ENCODE results near the gene LMBR1.
A peak's percentile ranks its signal among the peaks of the same experiment; 100 is the strongest.

Gene LMBR1

DNA sequence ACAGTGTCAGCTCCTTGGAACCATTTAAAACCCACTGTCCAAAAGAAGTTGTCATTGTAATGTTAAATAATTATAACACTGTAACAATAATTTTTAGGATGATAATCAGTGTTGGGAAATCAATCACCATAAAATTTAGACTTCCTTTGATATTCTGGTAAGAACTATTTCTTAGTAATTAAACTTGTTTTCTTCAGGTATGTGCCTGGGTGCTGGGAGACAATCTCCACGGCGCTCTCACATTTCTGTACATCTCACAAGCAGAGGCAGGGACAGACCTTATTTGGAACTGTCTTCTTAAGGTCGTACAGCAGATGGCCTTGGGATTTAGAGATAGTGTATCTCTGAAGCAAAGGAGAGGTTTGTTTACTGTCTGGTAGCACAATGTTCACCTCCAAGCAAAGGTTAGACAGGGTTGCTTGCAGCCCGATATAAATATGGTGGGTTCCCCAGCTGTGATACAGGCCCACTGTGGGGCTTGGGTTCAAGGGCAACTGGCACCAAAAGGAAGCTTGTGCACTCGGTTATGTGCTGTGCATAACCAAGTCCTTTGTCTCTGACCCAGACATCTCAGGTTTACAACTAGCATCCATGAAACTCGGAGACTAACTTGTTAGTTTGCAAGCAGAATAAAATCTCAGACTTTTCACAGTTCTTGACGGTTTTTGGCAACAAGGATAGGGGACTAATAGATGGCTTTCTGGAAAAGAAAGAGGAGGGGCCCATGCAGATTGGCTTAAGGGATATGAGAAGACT lies 126.9 kb downstream of the LMBR1 start:
- Histone ChIP-seq H3K4me3 (ENCODE audit: low read depth, low read length) (no peak overlapping the region), H3K36me3 (peaks cover 3% of the 10 kb centered on the region; the same call in 1 of the 2 replicates), H3K9me3 (no peaks in the 10 kb centered on the region), H3K4me1 (no peaks in the 10 kb centered on the region), H3K27me3 (no peaks in the 10 kb centered on the region)
- TF ChIP-seq, protein P1, sequence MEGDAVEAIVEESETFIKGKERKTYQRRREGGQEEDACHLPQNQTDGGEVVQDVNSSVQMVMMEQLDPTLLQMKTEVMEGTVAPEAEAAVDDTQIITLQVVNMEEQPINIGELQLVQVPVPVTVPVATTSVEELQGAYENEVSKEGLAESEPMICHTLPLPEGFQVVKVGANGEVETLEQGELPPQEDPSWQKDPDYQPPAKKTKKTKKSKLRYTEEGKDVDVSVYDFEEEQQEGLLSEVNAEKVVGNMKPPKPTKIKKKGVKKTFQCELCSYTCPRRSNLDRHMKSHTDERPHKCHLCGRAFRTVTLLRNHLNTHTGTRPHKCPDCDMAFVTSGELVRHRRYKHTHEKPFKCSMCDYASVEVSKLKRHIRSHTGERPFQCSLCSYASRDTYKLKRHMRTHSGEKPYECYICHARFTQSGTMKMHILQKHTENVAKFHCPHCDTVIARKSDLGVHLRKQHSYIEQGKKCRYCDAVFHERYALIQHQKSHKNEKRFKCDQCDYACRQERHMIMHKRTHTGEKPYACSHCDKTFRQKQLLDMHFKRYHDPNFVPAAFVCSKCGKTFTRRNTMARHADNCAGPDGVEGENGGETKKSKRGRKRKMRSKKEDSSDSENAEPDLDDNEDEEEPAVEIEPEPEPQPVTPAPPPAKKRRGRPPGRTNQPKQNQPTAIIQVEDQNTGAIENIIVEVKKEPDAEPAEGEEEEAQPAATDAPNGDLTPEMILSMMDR (IDR thresholded peaks at IDR 0.05; ENCODE audit: low read depth, low read length), result no peak
- no peak for DNase-seq

DNA sequence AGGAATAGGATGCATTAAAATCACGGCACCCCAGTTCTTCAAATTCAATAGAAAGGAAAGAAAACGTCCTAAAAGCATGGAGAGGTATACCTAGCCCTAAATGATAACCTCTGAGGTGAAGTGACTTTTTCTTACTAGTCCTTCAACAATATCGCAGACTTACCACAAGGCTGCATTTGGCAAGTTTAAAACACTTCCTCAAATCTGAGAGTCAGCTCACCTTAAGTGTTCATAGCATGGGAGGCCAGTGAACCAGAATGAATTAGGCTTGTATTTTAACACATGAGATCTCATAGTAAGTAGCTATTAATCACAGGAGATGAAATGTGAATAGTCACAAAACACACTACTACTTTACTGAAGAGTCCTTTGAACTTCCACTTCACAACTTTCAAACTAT lies 128.2 kb downstream of the LMBR1 start:
- TF ChIP-seq, protein P1 (IDR thresholded peaks at IDR 0.05; ENCODE audit: low read depth, low read length), result no peak
- Histone ChIP-seq H3K9me3 (no peaks in the 10 kb centered on the region), H3K36me3 (peaks cover 3% of the 10 kb centered on the region; the same call in 1 of the 2 replicates), H3K27me3 (no peaks in the 10 kb centered on the region), H3K4me3 (ENCODE audit: low read depth, low read length) (no peak overlapping the region), H3K4me1 (no peaks in the 10 kb centered on the region)
- DNase-seq, result no peak

DNA sequence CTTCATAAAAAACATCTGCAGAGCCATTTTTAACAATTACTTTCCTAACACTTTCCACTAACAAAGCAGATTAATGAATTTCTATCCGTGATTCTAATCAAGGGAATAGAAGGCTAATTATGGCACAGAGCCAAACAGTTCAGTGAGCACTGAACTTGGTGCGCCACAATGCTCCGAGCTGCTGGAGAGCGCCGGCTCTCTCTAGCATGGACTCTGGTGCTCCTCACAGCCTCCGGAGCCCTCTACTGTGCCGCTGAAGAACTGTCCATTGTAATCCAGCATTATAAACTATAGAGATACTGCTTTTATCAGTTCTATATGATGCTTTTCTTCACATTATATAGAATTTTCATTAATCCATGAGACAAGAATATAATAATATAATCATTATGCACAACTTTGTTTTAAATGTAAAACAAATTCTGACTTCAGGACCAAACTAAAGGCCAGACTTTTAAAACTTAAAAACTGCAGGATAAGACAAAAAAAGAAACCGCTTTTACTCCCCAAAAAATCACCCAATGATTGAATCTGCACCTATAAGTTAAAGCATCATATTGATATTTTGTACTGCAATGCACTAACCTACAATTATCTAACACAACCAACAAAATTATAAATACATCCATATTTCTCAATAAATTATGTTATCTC lies 128.8 kb downstream of the LMBR1 start:
- Histone ChIP-seq H3K4me1 (no peaks in the 10 kb centered on the region), H3K4me3 (ENCODE audit: low read depth, low read length) (no peak overlapping the region), H3K36me3 (peaks cover 3% of the 10 kb centered on the region; the same call in 1 of the 2 replicates), H3K9me3 (no peaks in the 10 kb centered on the region), H3K27me3 (no peaks in the 10 kb centered on the region)
- TF ChIP-seq, protein P1 (IDR thresholded peaks at IDR 0.05; ENCODE audit: low read depth, low read length), result peak; percentile 86
- DNase-seq, result peak; percentile 84

DNA sequence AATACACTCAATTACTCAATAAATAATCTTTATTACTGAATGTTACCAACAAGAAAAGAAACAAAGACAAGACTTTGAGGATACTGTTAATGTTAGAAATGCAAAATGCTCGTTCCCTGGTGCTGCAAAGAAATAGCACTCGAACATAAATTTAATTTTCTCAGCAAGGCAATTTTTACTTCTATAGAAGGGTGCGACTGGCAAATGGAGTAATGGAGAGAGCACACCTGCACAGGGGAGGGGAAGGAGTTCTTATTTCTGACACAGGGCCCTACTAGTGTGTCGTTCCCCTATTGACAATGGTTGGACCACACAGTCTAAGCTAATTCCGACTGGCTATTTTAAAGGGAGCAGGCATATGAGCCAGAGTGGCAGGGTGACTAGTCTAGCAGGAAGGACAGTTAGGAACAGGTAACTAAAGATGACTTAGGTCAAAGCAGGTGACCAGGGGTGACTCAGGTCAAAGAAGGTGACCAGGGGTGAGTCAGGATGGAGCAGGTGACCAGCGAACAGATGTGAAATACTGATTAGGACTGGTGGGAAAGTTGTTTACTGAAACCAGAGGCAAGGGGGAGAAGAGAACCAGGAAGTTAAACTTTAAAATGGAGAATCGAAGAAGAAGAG lies 133.3 kb downstream of the LMBR1 start:
- Histone ChIP-seq H3K36me3 (peaks cover 3% of the 10 kb centered on the region), H3K4me1 (no peaks in the 10 kb centered on the region), H3K9me3 (no peaks in the 10 kb centered on the region), H3K4me3 (ENCODE audit: low read depth, low read length) (no peak overlapping the region), H3K27me3 (no peaks in the 10 kb centered on the region)
- DNase-seq, result no peak
- TF ChIP-seq, protein P1 (IDR thresholded peaks at IDR 0.05; ENCODE audit: low read depth, low read length), result no peak

DNA sequence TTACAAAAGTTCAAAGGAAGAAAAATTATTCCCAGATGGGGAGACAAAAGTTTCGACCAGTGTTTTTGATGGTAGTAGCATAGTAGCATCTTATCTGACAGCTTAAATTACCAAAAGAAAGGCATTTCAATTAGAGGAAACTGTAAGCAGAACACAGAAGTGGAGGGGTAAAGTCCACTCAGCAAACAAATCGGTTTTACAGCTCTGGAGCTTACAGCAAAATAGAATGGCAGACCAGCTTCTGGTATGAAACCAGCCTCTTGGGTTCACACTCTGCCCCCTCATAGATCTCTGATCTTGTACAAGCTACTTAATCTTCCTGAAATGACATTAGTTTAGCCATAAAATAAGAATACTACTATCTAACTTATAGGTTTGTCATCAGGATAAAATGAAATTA lies 133.8 kb downstream of the LMBR1 start:
- TF ChIP-seq, protein P1 (IDR thresholded peaks at IDR 0.05; ENCODE audit: low read depth, low read length), result no peak
- Histone ChIP-seq H3K9me3 (no peaks in the 10 kb centered on the region), H3K4me1 (no peaks in the 10 kb centered on the region), H3K27me3 (no peaks in the 10 kb centered on the region), H3K4me3 (ENCODE audit: low read depth, low read length) (no peak overlapping the region), H3K36me3 (peaks cover 3% of the 10 kb centered on the region)
- DNase-seq, result no peak

Measured in BE2C (cell line).